HT-29 (cell line): ENCODE measurements around the gene NEDD4L. TPM values are rescaled to one million over a fixed set of nuclear protein-coding genes. Genes with fewer than 3 reads are reported as not detected.

Source experiments
- DNase-seq: peaks from one replicate; pipeline ENCODE4 v3.0.0-alpha.2; 2015; ENCODE audit warnings: low spot score
- small RNA-seq: library from RNA; depleted of rRNA; stranded (forward); fragments of <200 nt; gene quantifications from one replicate; pipeline ENCODE3, GENCODE V24; 2014
- total RNA-seq: library from RNA; depleted of rRNA; stranded (reverse); fragments of >200 nt; shearing (Covaris generic); gene quantifications from 2 replicates; pipeline ENCODE4 v1.2.3, GENCODE V29; 2014; rRNA removed

The NEDD4L gene
- total RNA-seq, 1 experiment from 2014 or later: 83.9 TPM

- no peak for DNase-seq
These were observed 402.5 kb downstream of the NEDD4L start for GRCh38 chr18:58446391-58447060.

- no peak for DNase-seq
These were observed 403.5 kb downstream of the NEDD4L start for GRCh38 chr18:58447402-58448095.

GRCh38 chr18:58449464-58449863, 405.4 kb downstream of the NEDD4L start:
- DNase-seq: no peak

Small RNA genes lying within 50 kb of the gene (small RNA-seq; reads per million reads assigned to genes)
- not detected for gene HMGN1P30
- not detected for gene MIR3591

Other genes starting within 250 kb of the NEDD4L start
- gene ATP8B1, start 240.9 kb upstream of the NEDD4L start, total RNA-seq: 25.8 and 34.0 TPM in 2 replicates